SK-N-SH (cell line): ENCODE results near the gene SNTG2. TPM values are rescaled to one million over a fixed set of nuclear protein-coding genes. Genes with fewer than 3 reads are reported as not detected.

ENCODE experiments used
- CTCF ChIA-PET: fragments of 300-600, 350-600 bp; formaldehyde crosslinking; extraction: SDS; loops from one replicate; lab custom pipeline; 2021; lab: Yijun Ruan, JAX
- POLR2A ChIA-PET: fragments of 350-600 bp; sonication (Branson Sonifier 250); formaldehyde crosslinking; extraction: SDS; loops from one replicate; lab custom pipeline; 2020; ENCODE audit warnings: antibody characterized with exemption, inconsistent platforms; lab: Yijun Ruan, JAX
- DNase-seq: peaks from one replicate; pipeline ENCODE4 v3.0.0; 2012
- H2AFZ ChIP-seq: fragments of 200-600 bp; sonication (generic); 2 replicates; pipeline ENCODE4 v1.8.1; 2016; ENCODE audit warnings: antibody characterized with exemption, mild to moderate bottlenecking, low read depth
- H3F3A ChIP-seq: fragments of 200-600 bp; sonication (generic); replicated peaks from 2 replicates; pipeline ENCODE3; 2016; ENCODE audit warnings: antibody characterized with exemption, mild to moderate bottlenecking; ENCODE audit not compliant: insufficient read depth
- H3K27ac ChIP-seq, 2 experiments: fragments of 200-500 bp in 1 of 2; fragments of 200-600 bp in 1 of 2; sonication (Bioruptor generic) in 1 of 2; sonication (generic), shearing (Covaris generic) in 1 of 2; 2 replicates each; pipeline versions ENCODE4 v1.5.1 to v1.6.1; 2014 to 2016; ENCODE audit warnings: low read depth in 2 of 2, inconsistent platforms in 1 of 2, low read length in 1 of 2, mild to moderate bottlenecking in 1 of 2, mixed read lengths in 1 of 2
- H3K27me3 ChIP-seq: fragments of 200-600 bp; sonication (generic), shearing (Covaris generic); 2 replicates; pipeline ENCODE4 v1.6.1; 2016; ENCODE audit warnings: mixed run types; ENCODE audit not compliant: insufficient read depth
- H3K36me3 ChIP-seq, 2 experiments: fragments of 200-500 bp in 1 of 2; fragments of 200-600 bp in 1 of 2; sonication (Bioruptor generic) in 1 of 2; sonication (generic) in 1 of 2; replicated peaks in 1 of 2; 2 replicates each; pipeline versions ENCODE3 to v1.5.1; 2014 to 2016; ENCODE audit warnings: low read length in 1 of 2, mild to moderate bottlenecking in 1 of 2; ENCODE audit not compliant: insufficient read depth in 2 of 2, control insufficient read depth in 1 of 2
- H3K4me1 ChIP-seq, 2 experiments: fragments of 200-500 bp in 1 of 2; fragments of 200-600 bp in 1 of 2; sonication (Bioruptor generic) in 1 of 2; sonication (generic), shearing (Covaris generic) in 1 of 2; 2 replicates each; pipeline versions ENCODE4 v1.5.1 to v1.6.1; 2014 to 2016; ENCODE audit warnings: low read depth in 1 of 2, low read length in 1 of 2, mixed run types in 1 of 2; ENCODE audit not compliant: insufficient read depth in 2 of 2, control insufficient read depth in 1 of 2
- H3K4me2 ChIP-seq: fragments of 200-600 bp; sonication (generic), shearing (Covaris generic); 2 replicates; pipeline ENCODE4 v1.6.1; 2017; ENCODE audit warnings: mixed run types
- H3K4me3 ChIP-seq, 2 experiments: fragments of 200-500 bp in 1 of 2; fragments of 200-600 bp in 1 of 2; sonication (Bioruptor generic) in 1 of 2; sonication (generic), shearing (Covaris generic) in 1 of 2; 2 replicates each; pipeline versions ENCODE4 v1.5.1 to v1.8.1; 2014 to 2016; ENCODE audit warnings: low read depth in 2 of 2, inconsistent platforms in 1 of 2, low read length in 1 of 2, mild to moderate bottlenecking in 1 of 2, mixed read lengths in 1 of 2, moderate library complexity in 1 of 2
- H3K79me2 ChIP-seq: fragments of 200-600 bp; sonication (generic); 2 replicates; pipeline ENCODE4 v1.8.1; 2017; ENCODE audit warnings: mild to moderate bottlenecking; ENCODE audit not compliant: insufficient read depth
- H3K9ac ChIP-seq: fragments of 200-600 bp; sonication (generic); 2 replicates; pipeline ENCODE4 v1.6.1; 2017; ENCODE audit warnings: mixed run types
- H3K9me2 ChIP-seq: fragments of 200-600 bp; sonication (generic); 2 replicates; pipeline ENCODE4 v1.6.1; 2017; ENCODE audit warnings: mixed run types
- H3K9me3 ChIP-seq: fragments of 200-600 bp; sonication (generic); 2 replicates; pipeline ENCODE4 v1.6.1; 2017; ENCODE audit warnings: mixed run types, mild to moderate bottlenecking, moderate library complexity
- H4K20me1 ChIP-seq: fragments of 200-600 bp; sonication (generic); 2 replicates; pipeline ENCODE4 v1.6.1; 2017; ENCODE audit warnings: mild to moderate bottlenecking, mixed run types; ENCODE audit not compliant: insufficient read depth
- EZH2phosphoT487 ChIP-seq: fragments of 200-600 bp; sonication (generic); IDR thresholded peaks from 2 replicates; pipeline ENCODE4 v1.6.1; 2017; ENCODE audit warnings: low read depth, mixed run types, mild to moderate bottlenecking, antibody characterized with exemption, moderate library complexity, borderline replicate concordance
- FOXJ3 ChIP-seq: sonication (generic); formaldehyde crosslinking; IDR thresholded peaks from 2 replicates; pipeline ENCODE4 v1.5.1; 2020; ENCODE audit warnings: mild to moderate bottlenecking, missing genetic modification reagents
- MEF2A ChIP-seq: IDR thresholded peaks from 2 replicates; pipeline ENCODE4 v1.4.0; 2012; ENCODE audit warnings: low read depth, borderline replicate concordance
- MXI1 ChIP-seq: IDR thresholded peaks from 2 replicates; pipeline ENCODE4 v1.6.1; 2012; ENCODE audit warnings: mild to moderate bottlenecking, low read depth, low read length, improper control_type of control experiment
- NFIC ChIP-seq: IDR thresholded peaks from 2 replicates; pipeline ENCODE4 v1.4.0; 2012; ENCODE audit warnings: borderline replicate concordance
- NRF1 ChIP-seq: IDR thresholded peaks from 2 replicates; pipeline ENCODE4 v1.6.1; 2012; ENCODE audit warnings: low read depth, mild to moderate bottlenecking, low read length
- PBX3 ChIP-seq: IDR thresholded peaks from 2 replicates; pipeline ENCODE4; 2012
- POLR2AphosphoS5 ChIP-seq: IDR thresholded peaks from 2 replicates; pipeline ENCODE4 v1.6.1; 2012; ENCODE audit warnings: low read depth, low read length
- RAD21 ChIP-seq: IDR thresholded peaks from 2 replicates; pipeline ENCODE4 v1.6.1; 2012; ENCODE audit warnings: mild to moderate bottlenecking, low read length
- RFX5 ChIP-seq: IDR thresholded peaks from 2 replicates; pipeline ENCODE4 v1.6.1; 2012; ENCODE audit warnings: mild to moderate bottlenecking, improper control_type of control experiment, low read length
- RXRA ChIP-seq: IDR thresholded peaks from 2 replicates; pipeline ENCODE4 v1.4.0; 2012; ENCODE audit warnings: low read depth, mild to moderate bottlenecking, borderline replicate concordance
- TAF1 ChIP-seq: IDR thresholded peaks from 2 replicates; pipeline ENCODE4 v1.6.1; 2012; ENCODE audit warnings: low read depth, mild to moderate bottlenecking, low read length, moderate library complexity, borderline replicate concordance
- USF1 ChIP-seq: IDR thresholded peaks from 2 replicates; pipeline ENCODE4 v1.4.0; 2012; ENCODE audit warnings: low read depth, borderline replicate concordance
- WGBS: methylation state at CpG from one replicate; pipeline ENCODE4 v1.1.6; 2017; ENCODE audit warnings: low lambda C conversion rate; 5-methylcytosine and 5-hydroxymethylcytosine counted together
- polyA plus RNA-seq, 3 experiments: library from polyadenylated mRNA; depleted of rRNA; stranded (reverse); fragments of >200 nt; gene quantifications; 2 replicates each; pipeline ENCODE4 v1.2.3, GENCODE V29; 2012
- TF ChIP-seq, protein P1 (sequence below): IDR thresholded peaks from 2 replicates; pipeline ENCODE4 v1.6.1; 2012; ENCODE audit warnings: mild to moderate bottlenecking, low read depth, low read length, moderate library complexity
- TF ChIP-seq, protein P2 (sequence below): fragments of 150-350 bp; IDR thresholded peaks from 2 replicates; pipeline ENCODE4 v1.6.1; 2017; ENCODE audit warnings: antibody characterized with exemption, low read length, low read depth, borderline replicate concordance

Gene SNTG2
- polyA plus RNA-seq, 1 of the 3 experiments (the other 2 are of a cell fraction) = not detected

DNA sequence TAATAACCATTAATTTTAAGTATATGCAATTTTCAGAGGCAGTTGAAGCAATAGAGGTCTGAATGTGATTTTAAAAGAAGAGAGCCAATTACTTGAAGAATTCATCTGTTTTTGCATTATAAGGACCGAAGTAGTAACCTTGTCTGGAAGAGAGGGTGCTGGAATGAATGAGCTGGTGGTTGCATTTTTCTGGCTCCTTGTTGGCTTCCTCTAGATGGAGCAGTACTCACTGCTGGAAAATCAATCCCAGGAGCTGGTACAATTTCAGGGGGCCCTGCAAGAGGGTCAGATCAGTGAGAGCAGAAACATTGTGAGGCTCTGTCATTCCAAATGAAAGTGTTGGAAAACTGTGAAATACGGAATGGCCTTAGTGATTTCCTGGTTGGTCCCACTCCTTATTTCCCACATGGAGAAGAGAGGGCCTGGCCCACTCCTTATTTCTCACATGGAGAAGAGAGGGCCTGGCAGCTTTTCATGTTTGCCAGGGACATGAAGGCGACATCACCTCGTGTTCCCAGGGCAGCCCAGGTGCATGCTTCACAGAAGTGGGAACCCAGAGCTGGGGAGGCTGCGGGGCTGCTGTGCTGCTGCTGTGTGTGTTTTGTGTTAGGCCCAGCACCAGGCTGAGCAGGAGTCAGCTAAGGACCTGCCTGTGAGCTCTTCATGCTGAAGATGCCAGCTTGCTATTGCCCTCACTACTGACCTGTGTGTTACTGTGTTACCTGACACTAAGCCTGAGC, 197.4 kb downstream of the SNTG2 start:
- H3K27ac ChIP-seq = no peak overlapping the region
- H3K4me3 ChIP-seq = no peak overlapping the region
- no peaks in the 10 kb centered on the region for H3K36me3 ChIP-seq
- CTCF ChIA-PET = interaction anchor here (1.0 to 4.5 kb wide), 7 partner anchors 8 to 402 kb away, joined by 3 to 30 read pairs (median 4); no protein-coding TSS in a partner anchor
- no peaks in the 10 kb centered on the region for H3K4me1 ChIP-seq
- H3K79me2 ChIP-seq = no peaks in the 10 kb centered on the region
- WGBS = 14% methylated on average over 5 of the region's 5 CpGs
- no peak for DNase-seq
- H3K4me2 ChIP-seq = no peak overlapping the region
- H3K9me2 ChIP-seq = no peaks in the 10 kb centered on the region
- POLR2A ChIA-PET = no interaction called here
- H4K20me1 ChIP-seq = no peaks in the 10 kb centered on the region
- H3K27me3 ChIP-seq = no peaks in the 10 kb centered on the region
- H3K9ac ChIP-seq = no peak overlapping the region
- TF ChIP-seq PBX3 = no peak
- no peak for TF ChIP-seq POLR2AphosphoS5
- no peak for TF ChIP-seq RFX5
- no peak for TF ChIP-seq USF1
- no peak for TF ChIP-seq RXRA
- H3F3A ChIP-seq = no peaks in the 10 kb centered on the region
- H2AFZ ChIP-seq = no peak overlapping the region
- H3K9me3 ChIP-seq = no peaks in the 10 kb centered on the region

- Histone ChIP-seq H3K4me2 (no peak overlapping the region), H2AFZ (no peak overlapping the region), H3K79me2 (no peaks in the 10 kb centered on the region), H3K9me2 (no peaks in the 10 kb centered on the region), H3K36me3 (no peaks in the 10 kb centered on the region), H3K4me3 (no peak overlapping the region), H4K20me1 (no peaks in the 10 kb centered on the region), H3K27ac (no peak overlapping the region), H3F3A (no peaks in the 10 kb centered on the region), H3K27me3 (no peaks in the 10 kb centered on the region), H3K9ac (no peak overlapping the region), H3K4me1 (no peaks in the 10 kb centered on the region), H3K9me3 (no peaks in the 10 kb centered on the region)
- ChIA-PET CTCF (interaction anchor here (0.9 to 4.5 kb wide), 5 partner anchors 11 to 396 kb away, joined by 3 to 30 read pairs (median 4); no protein-coding TSS in a partner anchor), POLR2A (interaction anchor here (0.6 kb wide), 1 partner anchor 504 kb away, joined by 3 read pairs; no protein-coding TSS in a partner anchor)
- no peak for DNase-seq
- 40% methylated on average over 11 of the region's 13 CpGs for WGBS
- TF ChIP-seq RAD21 (no peak), USF1 (no peak), TAF1 (no peak), MEF2A (no peak), NFIC (no peak), NRF1 (no peak), FOXJ3 (no peak), POLR2AphosphoS5 (no peak), EZH2phosphoT487 (no peak), MXI1 (no peak)
- TF ChIP-seq, protein P1, sequence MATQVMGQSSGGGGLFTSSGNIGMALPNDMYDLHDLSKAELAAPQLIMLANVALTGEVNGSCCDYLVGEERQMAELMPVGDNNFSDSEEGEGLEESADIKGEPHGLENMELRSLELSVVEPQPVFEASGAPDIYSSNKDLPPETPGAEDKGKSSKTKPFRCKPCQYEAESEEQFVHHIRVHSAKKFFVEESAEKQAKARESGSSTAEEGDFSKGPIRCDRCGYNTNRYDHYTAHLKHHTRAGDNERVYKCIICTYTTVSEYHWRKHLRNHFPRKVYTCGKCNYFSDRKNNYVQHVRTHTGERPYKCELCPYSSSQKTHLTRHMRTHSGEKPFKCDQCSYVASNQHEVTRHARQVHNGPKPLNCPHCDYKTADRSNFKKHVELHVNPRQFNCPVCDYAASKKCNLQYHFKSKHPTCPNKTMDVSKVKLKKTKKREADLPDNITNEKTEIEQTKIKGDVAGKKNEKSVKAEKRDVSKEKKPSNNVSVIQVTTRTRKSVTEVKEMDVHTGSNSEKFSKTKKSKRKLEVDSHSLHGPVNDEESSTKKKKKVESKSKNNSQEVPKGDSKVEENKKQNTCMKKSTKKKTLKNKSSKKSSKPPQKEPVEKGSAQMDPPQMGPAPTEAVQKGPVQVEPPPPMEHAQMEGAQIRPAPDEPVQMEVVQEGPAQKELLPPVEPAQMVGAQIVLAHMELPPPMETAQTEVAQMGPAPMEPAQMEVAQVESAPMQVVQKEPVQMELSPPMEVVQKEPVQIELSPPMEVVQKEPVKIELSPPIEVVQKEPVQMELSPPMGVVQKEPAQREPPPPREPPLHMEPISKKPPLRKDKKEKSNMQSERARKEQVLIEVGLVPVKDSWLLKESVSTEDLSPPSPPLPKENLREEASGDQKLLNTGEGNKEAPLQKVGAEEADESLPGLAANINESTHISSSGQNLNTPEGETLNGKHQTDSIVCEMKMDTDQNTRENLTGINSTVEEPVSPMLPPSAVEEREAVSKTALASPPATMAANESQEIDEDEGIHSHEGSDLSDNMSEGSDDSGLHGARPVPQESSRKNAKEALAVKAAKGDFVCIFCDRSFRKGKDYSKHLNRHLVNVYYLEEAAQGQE = no peak
- TF ChIP-seq, protein P2, sequence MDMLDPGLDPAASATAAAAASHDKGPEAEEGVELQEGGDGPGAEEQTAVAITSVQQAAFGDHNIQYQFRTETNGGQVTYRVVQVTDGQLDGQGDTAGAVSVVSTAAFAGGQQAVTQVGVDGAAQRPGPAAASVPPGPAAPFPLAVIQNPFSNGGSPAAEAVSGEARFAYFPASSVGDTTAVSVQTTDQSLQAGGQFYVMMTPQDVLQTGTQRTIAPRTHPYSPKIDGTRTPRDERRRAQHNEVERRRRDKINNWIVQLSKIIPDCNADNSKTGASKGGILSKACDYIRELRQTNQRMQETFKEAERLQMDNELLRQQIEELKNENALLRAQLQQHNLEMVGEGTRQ = no peak
These were observed 200.3 kb downstream of the SNTG2 start for GRCh38 chr2:1150724-1151511.
